K562 treated with DMSO at 1 percent for 12 hours (cell line): ENCODE results near the gene FBXL7. TPM values are rescaled to one million over a fixed set of nuclear protein-coding genes. Genes with fewer than 3 reads are reported as not detected.

Source experiments
- total RNA-seq: library from RNA; unstranded; fragments of 300-600 nt; gene quantifications from 2 replicates; pipeline ENCODE4 v1.2.3, GENCODE V29; 2022; ENCODE audit not compliant: insufficient read depth

FBXL7 gene
- total RNA-seq = not detected in 2 replicates

DNA sequence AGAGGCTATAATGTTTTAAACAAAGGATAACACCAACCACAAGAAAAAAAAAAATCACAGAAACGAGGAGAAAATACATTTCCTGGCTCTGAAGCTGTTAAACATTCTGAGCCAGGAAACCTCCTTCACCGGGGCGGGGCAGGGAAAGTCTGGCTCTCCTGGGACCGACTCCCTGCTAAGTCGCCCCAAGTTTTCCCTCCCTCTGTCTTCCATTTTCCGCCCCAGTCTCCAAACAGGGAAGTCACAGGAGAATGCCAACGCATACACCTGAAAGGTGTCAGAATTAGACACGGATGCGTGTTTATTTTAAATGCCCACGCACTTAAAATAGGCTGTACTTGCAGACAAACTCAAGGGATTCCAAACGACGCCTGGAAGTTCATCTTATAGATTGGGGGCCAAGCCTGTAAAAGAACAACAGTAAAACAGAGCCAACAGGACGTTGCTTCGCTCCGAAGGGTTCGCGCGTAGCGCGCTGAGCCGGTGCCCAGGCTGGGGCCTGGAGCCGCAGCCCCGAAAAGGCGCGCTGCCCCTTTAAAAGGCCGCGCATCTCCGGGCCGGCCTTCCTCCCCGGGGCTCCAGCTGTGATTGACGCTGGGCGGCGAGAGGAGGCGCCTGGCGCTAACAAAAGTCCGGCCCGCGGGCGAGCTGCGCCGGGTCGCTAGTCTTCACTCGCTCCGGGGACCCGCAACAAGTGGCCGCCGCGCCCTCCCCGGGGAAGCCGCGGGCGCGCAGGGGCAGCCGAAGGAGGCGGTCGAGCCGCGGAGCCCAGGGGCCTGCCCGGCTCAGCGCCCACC, at the start of gene FBXL7:
Gene FBXL7 (plus strand): TSS at position 653 of the 797 bp plus-strand sequence.

